ENCODE data around the gene BATF.

The BATF gene

DNA sequence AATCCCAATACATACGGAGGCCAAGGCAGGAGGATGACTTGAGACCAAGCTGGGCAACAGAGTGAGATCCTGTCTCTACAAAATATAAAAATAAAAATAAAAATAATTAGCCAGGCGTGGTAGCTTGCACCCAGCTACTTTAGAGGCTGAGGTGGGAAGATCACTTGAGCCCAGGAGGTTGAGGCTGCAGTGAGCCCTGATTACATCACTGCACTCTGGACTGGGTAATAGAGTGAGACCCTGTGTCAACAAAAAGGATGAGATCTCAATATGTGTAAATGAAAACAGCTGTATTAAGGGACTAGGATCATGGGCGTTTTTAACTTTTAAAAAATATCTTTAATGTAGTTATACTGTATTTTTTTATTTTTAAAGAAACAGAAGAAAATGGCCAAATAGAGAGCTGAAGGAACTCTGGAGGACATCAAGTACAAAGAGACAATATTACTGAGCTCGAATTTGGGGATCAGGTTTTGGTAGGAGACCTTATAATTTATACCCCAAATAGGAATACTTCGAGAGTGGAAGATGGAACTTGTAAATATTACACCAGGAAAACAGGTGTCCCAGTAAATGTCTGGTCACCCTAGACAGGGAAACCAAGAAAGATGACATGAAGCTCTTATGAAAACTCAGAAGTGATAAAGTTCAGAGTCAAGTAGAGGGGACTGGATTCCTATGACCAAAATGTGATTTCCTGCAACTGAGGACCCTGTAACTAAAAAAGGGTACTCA is 13.1 kb downstream of the BATF start:
- no peak for DNase-seq

DNA sequence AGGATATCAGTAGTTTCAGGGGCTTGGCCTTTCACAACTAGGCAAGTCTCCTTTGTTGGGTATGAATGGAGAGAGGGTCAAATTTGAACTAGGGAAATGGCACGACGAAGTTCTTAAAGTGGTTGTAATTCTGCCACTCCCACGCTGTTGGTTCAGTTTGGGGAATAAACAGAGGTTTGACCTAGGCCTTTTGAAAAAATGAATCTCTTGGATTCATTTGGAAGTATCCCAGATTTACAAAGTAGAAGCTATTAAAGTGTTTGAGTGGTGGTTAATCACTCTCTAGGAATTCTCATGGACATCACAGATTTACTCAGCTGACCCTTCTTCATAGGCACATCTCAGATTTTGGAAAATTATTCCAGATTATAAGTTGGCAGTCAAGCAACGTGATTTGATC is 14.8 kb downstream of the BATF start:
- DNase-seq = no peak

- no peak for DNase-seq
These were observed 16.9 kb downstream of the BATF start for GRCh38 chr14:75539162-75539560.

DNA sequence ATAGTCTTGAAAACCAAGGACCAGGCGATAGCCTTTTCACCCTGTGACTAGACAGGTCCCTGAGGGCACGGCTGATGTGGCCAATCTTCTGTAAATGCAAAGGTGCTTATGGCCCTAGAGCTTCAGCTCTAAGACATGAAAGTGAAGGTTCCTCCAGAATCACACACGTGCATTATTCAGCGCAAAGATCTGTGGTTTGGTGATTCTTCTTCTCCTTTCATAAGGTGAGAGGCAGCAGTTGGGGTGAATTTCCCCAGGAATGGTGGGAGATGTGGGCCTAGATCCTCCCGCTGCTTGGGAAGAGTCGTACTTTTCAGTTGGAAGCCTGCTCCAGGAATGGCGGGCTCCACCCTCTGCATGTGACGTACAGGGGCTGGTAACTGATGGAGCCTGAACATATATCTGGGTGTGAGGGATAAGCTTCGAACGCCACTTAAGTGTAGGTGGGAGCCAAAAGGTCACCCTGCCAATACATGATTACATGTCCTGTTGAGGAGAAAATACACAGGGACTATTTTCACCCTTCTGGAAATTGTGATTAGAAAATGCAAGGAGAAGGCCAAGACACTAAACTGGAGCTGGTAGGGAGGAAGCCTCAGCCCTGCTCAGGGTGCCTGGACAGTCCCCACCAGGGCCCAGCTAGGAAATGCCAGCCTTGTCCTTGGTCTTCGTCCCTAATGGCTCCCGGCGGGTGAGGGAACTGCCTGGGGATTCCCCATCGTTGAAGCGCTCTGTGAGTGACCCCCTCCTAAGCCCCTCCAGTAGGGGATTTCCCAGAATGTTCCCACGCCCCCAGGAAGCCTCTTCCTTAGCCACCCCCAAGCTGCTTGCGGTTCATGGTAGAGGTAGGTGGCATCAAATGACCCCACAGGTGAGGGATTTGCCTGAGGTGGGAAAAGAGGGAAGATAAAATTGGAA is 17.6 kb downstream of the BATF start:
- DNase-seq = peak; percentile 69

DNA sequence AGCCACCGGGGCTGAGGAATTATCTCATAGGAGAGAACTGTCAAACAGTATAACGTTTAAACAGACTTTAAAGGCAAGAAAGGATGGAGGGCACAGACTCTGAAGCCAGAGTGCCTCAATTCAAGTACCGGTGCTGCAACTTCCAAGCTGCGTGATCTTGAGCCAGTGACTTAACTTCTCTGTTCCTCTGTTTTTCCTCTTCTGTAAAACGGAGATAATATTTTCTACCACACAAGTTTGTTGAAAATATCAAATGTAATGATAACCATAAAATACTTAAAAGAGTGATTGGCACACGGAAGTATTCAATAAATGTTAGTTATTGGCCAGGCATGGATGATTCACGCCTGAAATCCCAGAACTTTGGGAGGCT is 18.2 kb downstream of the BATF start:
- no peak for DNase-seq

DNA sequence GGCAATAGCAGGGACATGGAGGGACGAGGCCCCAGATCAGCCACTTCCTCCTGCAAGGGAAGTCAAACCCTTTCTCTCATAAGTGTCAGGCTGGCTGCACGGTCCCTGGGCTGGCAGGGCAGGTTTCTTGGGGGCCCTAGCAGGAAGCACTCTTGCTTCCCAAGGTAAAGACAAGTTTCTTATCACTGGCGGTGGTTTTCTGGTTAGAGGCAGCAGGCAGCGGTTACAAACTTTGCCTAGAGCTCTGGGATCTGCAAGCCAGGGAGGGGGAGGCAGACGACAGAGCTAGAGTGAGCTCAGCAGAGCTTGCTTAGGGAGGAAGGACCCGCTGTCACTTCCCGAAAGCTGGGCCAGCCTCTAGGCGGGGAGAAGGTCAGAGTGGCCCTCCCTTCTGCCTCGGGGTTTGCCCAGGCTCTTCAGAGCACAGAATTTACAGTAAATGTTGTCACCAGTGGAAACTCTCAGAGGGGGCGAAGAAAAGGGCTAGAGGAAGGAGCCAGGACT is 20.4 kb downstream of the BATF start:
- peak; percentile 83 for DNase-seq

DNA sequence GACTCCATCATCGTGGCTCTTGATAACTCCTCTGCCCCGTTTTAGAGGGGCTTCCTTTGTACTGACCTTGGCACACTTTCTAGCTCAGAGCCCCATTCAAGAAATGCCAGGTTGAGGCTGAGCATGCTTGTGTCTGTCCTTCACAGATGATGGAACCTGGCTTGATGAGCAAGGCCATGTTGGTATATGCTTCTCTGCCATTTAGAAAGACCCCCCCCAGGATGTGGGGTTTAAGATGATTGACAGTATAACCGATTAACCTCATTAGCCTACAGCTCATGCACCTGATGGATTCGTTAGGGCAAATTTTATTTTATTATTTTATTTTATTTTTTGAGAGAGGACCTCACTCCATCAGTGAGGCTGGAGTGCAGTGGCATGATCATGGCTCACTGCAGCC is 21.0 kb downstream of the BATF start:
- DNase-seq = peak; percentile 44

DNA sequence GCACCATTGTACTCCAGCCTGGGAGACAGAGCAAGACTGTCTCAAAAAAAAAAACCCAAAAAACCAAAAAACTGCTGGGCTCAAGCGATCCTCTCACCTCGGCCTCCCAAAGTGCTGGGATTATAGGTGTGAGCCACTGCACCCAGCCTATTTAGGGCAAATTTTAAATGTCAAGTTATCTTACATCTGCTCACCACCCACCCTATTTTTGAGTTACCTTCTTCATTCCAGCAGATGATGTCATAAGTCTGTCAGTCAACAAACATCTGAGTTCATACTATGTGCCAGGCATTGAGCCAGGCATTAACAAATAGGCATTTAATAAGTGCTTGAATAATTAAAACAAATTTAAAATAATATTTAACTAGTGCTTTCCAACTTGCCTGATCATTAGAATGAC is 21.5 kb downstream of the BATF start:
- no peak for DNase-seq

DNA sequence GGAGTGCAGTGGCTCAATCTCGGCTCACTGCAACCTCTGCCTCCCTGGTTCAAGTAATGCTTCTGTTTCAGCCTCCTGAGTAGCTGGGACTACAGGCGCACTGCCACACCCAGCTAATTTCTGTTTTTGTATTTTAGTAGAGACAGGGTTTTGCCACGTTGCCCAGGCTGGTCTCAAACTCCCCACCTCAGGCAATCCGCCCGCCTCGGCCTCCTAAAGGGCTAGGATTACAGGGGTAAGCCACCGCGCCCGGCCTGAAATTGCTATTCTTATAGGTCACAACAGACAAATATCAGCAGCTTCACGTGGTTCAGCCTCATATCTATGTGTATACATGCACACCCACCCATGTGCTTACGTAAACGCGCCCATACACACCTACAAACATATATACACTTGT is 23.6 kb downstream of the BATF start:
- DNase-seq = no peak

- DNase-seq = no peak
These were observed 25.4 kb downstream of the BATF start for GRCh38 chr14:75547552-75548250.

DNA sequence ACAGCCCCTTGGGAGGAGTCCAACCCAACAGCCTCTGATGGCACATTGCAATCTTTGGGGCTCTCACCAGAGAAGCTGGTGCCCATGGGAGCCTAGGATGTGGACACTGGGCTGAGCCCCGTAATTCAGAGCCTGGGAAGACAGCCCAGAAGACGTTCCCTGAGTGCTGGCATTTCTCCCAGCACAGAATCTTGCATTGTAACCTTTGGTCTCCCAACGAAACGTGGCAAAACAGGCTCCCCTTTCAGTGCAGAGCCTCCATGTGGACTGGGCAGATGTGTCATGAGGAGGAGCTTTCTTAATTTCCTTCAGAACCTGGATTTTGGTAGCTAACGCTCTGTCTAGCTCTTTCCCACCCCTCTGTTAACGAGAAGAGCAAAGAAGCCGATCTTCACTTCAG is 26.3 kb downstream of the BATF start:
- DNase-seq = no peak

DNA sequence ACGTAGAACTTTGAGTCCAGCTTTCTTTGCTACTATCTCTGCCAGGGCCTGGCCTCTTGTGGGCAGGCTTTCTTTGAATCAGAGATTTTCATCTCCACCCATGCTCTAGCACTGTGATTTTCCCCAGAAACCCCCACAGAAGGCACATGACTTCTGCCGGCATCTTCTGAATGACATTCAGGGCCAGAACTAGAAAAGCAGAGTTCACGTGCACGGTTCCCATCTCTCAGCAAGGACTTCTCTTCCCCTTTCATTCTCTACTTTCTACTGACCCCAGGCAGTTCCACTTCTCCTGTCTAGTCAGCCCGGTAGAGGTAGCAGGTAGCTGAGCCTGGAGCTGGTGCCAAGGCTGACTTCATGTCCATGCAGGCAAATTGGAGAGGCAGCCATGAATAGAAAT is 26.9 kb downstream of the BATF start:
- no peak for DNase-seq

DNA sequence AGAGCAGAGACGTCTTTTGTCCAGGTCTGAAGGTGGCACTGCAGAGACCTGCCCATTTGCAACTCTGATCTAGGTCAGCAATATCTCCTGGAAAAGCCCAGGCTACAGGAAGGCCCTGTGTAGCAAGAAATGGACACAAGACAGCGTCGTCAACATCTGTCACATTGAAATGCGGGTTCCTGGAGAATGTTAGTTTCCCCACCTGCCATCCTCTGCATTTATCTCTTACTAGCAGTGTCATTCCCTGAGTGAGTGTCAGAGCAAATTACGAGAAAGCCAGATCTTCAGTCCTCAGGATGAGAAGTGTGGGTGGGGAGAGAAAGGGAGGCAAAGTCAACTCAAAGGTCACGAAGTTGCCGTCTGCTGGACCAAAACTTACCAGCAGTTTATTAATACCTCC is 28.8 kb downstream of the BATF start:
- DNase-seq = no peak

- DNase-seq = no peak
These were observed 30.9 kb downstream of the BATF start for GRCh38 chr14:75553157-75553556.

DNA sequence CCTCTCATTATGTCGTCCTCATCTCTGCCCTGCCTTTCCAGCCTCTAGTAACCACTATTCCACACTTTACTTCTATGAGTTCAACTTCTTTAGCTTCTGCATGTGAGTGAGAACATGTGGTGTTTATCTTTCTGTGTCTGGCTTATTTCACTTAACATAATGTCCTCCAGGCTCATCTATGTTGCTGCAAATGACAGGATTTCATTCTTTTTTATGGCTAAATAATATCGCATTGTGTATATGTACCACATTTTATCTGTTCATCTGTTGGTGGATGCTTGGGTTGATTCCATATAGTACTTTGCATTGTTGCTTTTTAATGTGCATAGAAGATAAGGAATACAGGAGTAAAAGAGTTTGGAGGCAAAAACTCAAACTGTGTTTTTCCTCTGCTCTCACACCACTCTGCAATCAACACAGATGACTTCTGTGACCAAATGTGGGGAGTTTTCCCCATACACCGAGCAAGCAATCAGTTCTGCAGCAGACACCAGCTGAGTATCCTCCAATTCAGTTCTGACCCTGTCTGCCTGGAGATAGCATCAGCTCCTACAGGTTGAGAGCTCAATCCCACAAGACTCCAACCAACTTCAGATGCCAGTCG is 31.6 kb downstream of the BATF start:
- DNase-seq = no peak

GRCh38 chr14:75554482-75554881 is 32.2 kb downstream of the BATF start:
- no peak for DNase-seq

GRCh38 chr14:75558440-75558839 is 36.2 kb downstream of the BATF start:
- DNase-seq = no peak

DNA sequence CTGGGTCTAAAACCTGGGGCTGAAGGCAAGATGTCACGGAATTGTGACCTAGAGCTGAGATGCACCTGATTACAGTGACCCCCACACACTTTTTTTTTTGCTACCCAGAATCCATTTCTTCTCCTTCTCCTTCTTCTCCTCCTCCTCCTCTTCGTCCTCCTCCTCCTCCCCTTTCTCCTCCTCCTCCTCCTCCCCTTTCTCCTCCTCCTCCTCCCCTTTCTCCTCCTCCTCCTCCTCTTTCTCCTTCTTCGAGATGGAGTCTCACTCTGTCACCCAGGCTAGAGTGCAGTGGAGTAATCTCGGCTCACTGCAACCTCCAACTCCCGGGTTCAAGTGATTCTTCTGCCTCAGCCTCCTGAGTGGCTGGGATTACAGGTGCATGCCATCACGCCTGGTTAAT is 36.8 kb downstream of the BATF start:
- no peak for DNase-seq

DNA sequence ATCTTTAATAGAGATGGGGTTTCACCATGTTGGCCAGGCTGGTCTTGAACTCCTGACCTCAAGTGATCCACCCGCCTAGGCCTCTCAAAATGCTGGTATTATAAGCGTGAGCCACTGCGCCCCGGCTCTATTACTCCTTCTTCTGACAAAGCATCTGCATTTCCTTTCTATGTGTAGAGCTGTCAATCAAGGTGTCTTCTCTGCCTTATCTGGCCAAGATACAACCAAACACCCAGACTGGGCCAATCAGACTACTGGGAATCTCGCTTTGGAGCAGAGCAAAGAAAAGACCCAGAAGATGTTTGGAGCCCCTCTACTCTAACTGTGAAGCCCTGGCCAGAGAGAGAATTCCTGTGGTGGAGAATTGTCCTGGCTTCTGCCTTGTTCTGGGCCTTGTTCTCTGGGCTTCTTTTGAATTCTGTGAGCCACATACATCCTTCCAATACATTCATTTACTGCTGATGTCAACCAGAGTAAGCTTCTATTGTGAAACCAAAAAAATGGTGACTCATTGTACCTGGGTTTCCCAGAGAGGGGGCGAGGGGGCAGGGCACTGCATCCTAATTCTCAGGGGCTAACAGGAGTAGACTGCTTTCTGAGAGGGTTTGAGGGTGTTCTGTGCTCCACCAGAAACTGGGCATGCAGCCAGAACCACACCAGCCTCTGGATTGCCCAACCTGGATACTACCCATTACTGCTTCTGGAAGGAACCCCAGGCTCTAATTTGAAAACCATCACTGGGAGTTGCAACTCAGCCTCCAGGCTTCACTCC is 37.4 kb downstream of the BATF start:
- DNase-seq = no peak

DNA sequence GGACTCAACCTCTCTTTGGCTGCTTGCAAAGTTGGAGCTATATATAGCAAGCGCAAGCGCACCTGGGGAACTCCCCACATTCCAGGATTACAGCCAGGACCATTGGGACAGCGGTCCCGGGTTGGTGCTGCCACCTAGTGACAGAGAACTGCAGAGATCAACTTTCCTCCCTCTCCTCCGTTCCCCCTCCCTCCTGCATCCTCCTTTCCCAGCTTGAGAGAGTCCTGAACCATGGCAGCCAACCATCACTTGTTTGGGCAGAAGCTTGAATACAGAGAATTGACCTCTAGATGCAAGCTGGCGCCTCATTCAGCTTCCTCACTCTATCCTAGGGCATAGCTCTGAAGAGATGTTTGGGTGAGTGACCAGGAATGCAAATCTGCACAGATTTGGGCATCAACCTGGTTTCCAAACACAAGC is 38.8 kb downstream of the BATF start:
- peak; percentile 60 for DNase-seq

- no peak for DNase-seq
These were observed 39.8 kb downstream of the BATF start for GRCh38 chr14:75562089-75562488.

- DNase-seq = no peak
These were observed 40.2 kb downstream of the BATF start for GRCh38 chr14:75562489-75562888.

Data from CD4-positive, alpha-beta T cell treated with Interleukin-12 subunit alpha and Interleukin-12 subunit beta, for 1 hour (primary cell).